A673 (cell line): Measurements from ENCODE around the gene SCGB2A2. TPM values are rescaled to one million over a fixed set of nuclear protein-coding genes. Genes with fewer than 3 reads are reported as not detected.

Source experiments
- BruUV-seq: library from RNA; stranded (reverse); fragments of 400-500 nt; replicated peaks from 2 replicates; lab custom pipeline; 2021; lab: Mats Ljungman, UMichigan
- CTCF ChIA-PET: fragments of 300-600 bp; sonication (Branson Sonifier 250); formaldehyde crosslinking; loops from one replicate; lab custom pipeline; 2022; ENCODE audit warnings: antibody characterized with exemption; lab: Charles Lee
- POLR2A ChIA-PET: fragments of 300-600 bp; sonication (Branson Sonifier 250); formaldehyde crosslinking; loops from one replicate; lab custom pipeline; 2022; ENCODE audit warnings: antibody characterized with exemption; ENCODE audit not compliant: low non-redundant PET; lab: Charles Lee
- DNase-seq: peaks from one replicate; pipeline ENCODE4 v3.0.0-alpha.2; 2015; ENCODE audit warnings: low spot score
- H3K27ac ChIP-seq: fragments of 200-600 bp; sonication (generic); 2 replicates; pipeline ENCODE4 v1.5.1; 2016; ENCODE audit warnings: mixed run types, low read depth, mild to moderate bottlenecking, mixed read lengths, antibody characterized with exemption, low read length; ENCODE audit not compliant: poor library complexity, severe bottlenecking
- H3K27me3 ChIP-seq: fragments of 200-600 bp; sonication (generic); replicated peaks from 2 replicates; pipeline ENCODE4 v1.6.1; 2017; ENCODE audit warnings: mixed run types, low read depth, mild to moderate bottlenecking, mixed read lengths, antibody characterized with exemption, low read length; ENCODE audit not compliant: insufficient read depth, poor library complexity
- H3K36me3 ChIP-seq: fragments of 200-600 bp; sonication (generic); 2 replicates; pipeline ENCODE4 v1.6.1; 2016; ENCODE audit warnings: mixed run types, mild to moderate bottlenecking, mixed read lengths, antibody characterized with exemption, low read length; ENCODE audit not compliant: insufficient read depth, poor library complexity, severe bottlenecking
- H3K4me1 ChIP-seq: fragments of 200-600 bp; sonication (generic); 2 replicates; pipeline ENCODE4 v1.6.1; 2017; ENCODE audit warnings: mixed run types, mild to moderate bottlenecking, mixed read lengths, antibody characterized with exemption, low read length; ENCODE audit not compliant: insufficient read depth, poor library complexity, severe bottlenecking
- H3K4me3 ChIP-seq: fragments of 200-600 bp; sonication (generic); 2 replicates; pipeline ENCODE4 v1.5.1; 2016; ENCODE audit warnings: low read depth, mixed run types, mild to moderate bottlenecking, mixed read lengths, low read length; ENCODE audit not compliant: poor library complexity, severe bottlenecking
- H3K9me3 ChIP-seq: fragments of 200-600 bp; sonication (generic); 2 replicates; pipeline ENCODE4 v1.6.1; 2016; ENCODE audit warnings: mixed run types, low read depth, mild to moderate bottlenecking, mixed read lengths, antibody characterized with exemption, low read length; ENCODE audit not compliant: poor library complexity, severe bottlenecking
- EZH2 ChIP-seq: fragments of 200-600 bp; sonication (generic); IDR thresholded peaks from 2 replicates; pipeline ENCODE4 v1.6.1; 2017; ENCODE audit warnings: borderline replicate concordance, low read depth, mild to moderate bottlenecking, mixed read lengths, antibody characterized with exemption, low read length; ENCODE audit not compliant: poor library complexity, severe bottlenecking
- intact Hi-C: fragments of 100-400 bp; cut with micrococcal nuclease; formaldehyde crosslinking; loops from one replicate; pipeline ENCODE4 v1.10.0; 2022; ENCODE audit not compliant: unreplicated experiment
- total RNA-seq: library from RNA; stranded (reverse); gene quantifications from 2 replicates; pipeline ENCODE4 v1.2.3, GENCODE V29; 2021
- TF ChIP-seq, protein P1 (sequence below): fragments of 300-800, 200-600 bp; sonication (generic); conservative IDR thresholded peaks from 2 replicates; pipeline ENCODE4 v1.5.1; 2017; ENCODE audit warnings: low read depth, mild to moderate bottlenecking, antibody characterized with exemption, low read length, moderate library complexity, mixed read lengths

The SCGB2A2 gene
- total RNA-seq, 1 experiment from 2014 or later: not detected

DNA sequence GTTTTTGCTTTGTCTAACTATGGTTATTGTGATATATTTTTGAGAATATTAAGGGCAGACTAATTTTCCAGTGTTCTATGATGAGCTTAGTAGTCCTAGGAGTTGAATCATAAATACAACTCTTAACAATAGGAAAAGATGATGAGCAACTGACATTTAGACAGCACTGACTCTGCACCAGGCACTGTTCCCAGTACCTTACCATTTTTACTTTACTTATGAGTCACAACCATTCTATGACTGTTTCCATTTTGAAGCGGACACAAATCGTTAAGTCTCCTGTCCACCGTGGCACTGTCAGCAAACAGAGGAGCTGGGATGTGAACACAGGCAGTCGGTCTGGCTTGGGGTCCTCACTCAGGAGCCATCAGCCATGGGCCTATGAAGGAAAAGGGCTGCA lies 3.4 kb upstream of the SCGB2A2 start:
- ChIA-PET POLR2A (no interaction called here), CTCF (interaction anchor here (0.8 kb wide), 1 partner anchor 109 kb away, joined by 3 read pairs; no protein-coding TSS in a partner anchor)
- Histone ChIP-seq H3K27me3 (peaks cover 23% of the 10 kb centered on the region), H3K4me1 (no peaks in the 10 kb centered on the region), H3K36me3 (no peaks in the 10 kb centered on the region), H3K4me3 (no peak overlapping the region), H3K9me3 (no peaks in the 10 kb centered on the region), H3K27ac (no peak overlapping the region)
- intact Hi-C loops: no loop called here
- TF ChIP-seq, protein P1, sequence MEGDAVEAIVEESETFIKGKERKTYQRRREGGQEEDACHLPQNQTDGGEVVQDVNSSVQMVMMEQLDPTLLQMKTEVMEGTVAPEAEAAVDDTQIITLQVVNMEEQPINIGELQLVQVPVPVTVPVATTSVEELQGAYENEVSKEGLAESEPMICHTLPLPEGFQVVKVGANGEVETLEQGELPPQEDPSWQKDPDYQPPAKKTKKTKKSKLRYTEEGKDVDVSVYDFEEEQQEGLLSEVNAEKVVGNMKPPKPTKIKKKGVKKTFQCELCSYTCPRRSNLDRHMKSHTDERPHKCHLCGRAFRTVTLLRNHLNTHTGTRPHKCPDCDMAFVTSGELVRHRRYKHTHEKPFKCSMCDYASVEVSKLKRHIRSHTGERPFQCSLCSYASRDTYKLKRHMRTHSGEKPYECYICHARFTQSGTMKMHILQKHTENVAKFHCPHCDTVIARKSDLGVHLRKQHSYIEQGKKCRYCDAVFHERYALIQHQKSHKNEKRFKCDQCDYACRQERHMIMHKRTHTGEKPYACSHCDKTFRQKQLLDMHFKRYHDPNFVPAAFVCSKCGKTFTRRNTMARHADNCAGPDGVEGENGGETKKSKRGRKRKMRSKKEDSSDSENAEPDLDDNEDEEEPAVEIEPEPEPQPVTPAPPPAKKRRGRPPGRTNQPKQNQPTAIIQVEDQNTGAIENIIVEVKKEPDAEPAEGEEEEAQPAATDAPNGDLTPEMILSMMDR: no peak
- BruUV-seq: no TSS peak
- no peak for DNase-seq

DNA sequence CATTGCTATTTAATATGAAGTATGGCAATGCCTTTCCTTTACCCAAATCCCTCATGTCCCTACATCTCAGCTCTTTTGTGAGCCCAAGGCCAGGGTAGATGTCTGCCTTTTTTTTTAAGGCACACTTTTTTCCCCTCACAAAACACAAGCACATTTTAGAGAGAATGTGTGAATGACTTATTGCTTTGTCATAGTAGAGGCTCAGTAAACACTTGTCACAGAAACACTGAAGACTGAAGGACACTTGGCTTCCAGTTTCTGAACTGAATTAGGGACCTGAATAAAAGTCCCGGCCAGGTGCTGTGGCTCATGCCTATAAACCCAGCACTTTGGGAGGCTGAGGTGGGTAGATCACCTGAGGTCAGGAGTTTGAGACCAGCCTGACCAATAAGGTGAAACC lies 2.9 kb upstream of the SCGB2A2 start:
- POLR2A ChIA-PET: no interaction called here
- H3K36me3 ChIP-seq: no peaks in the 10 kb centered on the region
- no TSS peak for BruUV-seq
- intact Hi-C loops: no loop called here
- H3K27me3 ChIP-seq: peaks cover 28% of the 10 kb centered on the region
- CTCF ChIA-PET: interaction anchor here (0.8 kb wide), 1 partner anchor 109 kb away, joined by 3 read pairs; no protein-coding TSS in a partner anchor
- DNase-seq: no peak
- no peak overlapping the region for H3K4me3 ChIP-seq
- no peak overlapping the region for H3K27ac ChIP-seq
- no peaks in the 10 kb centered on the region for H3K9me3 ChIP-seq
- H3K4me1 ChIP-seq: no peaks in the 10 kb centered on the region
- no peak for TF ChIP-seq EZH2
- TF ChIP-seq, protein P1: no peak

DNA sequence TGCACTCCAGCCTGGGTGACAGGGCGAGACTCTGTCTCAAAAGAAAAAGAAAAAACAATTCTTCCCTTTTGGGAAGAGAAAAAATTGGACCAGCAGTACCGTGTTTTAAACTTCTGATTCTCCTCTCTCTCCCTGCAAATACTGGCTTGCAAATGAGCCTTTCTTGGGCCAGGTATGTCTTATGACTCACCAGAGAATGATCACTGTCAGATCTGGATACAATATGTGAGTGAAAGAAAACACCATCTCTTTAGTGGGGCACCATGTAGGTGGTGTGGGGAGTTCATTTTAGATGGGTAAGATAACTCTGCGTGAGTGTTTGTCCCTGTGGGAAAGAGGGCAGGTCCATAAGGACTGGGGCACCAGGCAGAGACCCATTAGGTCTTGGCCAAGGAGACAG lies 2.4 kb upstream of the SCGB2A2 start:
- no peak for DNase-seq
- ChIA-PET POLR2A (interaction anchor here (0.5 kb wide), 1 partner anchor 12 kb away, joined by 3 read pairs; no protein-coding TSS in a partner anchor), CTCF (no interaction called here)
- Histone ChIP-seq H3K4me1 (no peaks in the 10 kb centered on the region), H3K36me3 (no peaks in the 10 kb centered on the region), H3K9me3 (no peaks in the 10 kb centered on the region), H3K27ac (no peak overlapping the region), H3K27me3 (peaks cover 29% of the 10 kb centered on the region), H3K4me3 (no peak overlapping the region)
- no peak for TF ChIP-seq EZH2
- TF ChIP-seq, protein P1: no peak
- intact Hi-C loops: no loop called here
- BruUV-seq: no TSS peak
